Endothelial cell of umbilical vein (primary cell): ENCODE data around the gene PHF2. TPM values are rescaled to one million over a fixed set of nuclear protein-coding genes. Genes with fewer than 3 reads are reported as not detected.

Source experiments
- BruUV-seq: library from RNA; stranded (reverse); fragments of 400-500 nt; replicated peaks from 2 replicates; lab custom pipeline; 2021; lab: Mats Ljungman, UMichigan
- CTCF ChIA-PET: fragments of 300-600, 350-600 bp; sonication (Branson Sonifier 250); formaldehyde crosslinking; loops from one replicate; lab custom pipeline; 2021; ENCODE audit warnings: antibody characterized with exemption, inconsistent platforms; lab: Charles Lee
- POLR2A ChIA-PET: fragments of 300-600, 350-600 bp; sonication (Branson Sonifier 250); formaldehyde crosslinking; loops from one replicate; lab custom pipeline; 2021; ENCODE audit warnings: antibody characterized with exemption, inconsistent platforms; lab: Charles Lee
- DNase-seq: peaks from one replicate; pipeline ENCODE4 v3.0.0-alpha.2; 2011; ENCODE audit warnings: low read depth, low spot score
- FAIRE-seq: peaks from 2 replicates; lab custom pipeline; 2011; peaks lifted over from hg19 to GRCh38; lab: Jason Lieb, UNC
- H2AFZ ChIP-seq: 2 replicates; pipeline ENCODE4 v1.6.0; 2012; ENCODE audit warnings: low read depth, low read length, control low read depth, inconsistent platforms
- H3K27ac ChIP-seq: 2 replicates; pipeline ENCODE4 v1.5.1; 2011; ENCODE audit warnings: low read depth, mild to moderate bottlenecking, control low read depth, low read length, moderate library complexity; ENCODE audit not compliant: insufficient read depth
- H3K27me3 ChIP-seq, 2 experiments: 2 replicates each; pipeline versions ENCODE4 v1.6.0 to v1.6.1; 2011; ENCODE audit warnings: low read length in 2 of 2, mixed read lengths in 1 of 2; ENCODE audit not compliant: control insufficient read depth in 2 of 2, insufficient read depth in 2 of 2
- H3K36me3 ChIP-seq, 2 experiments: 2 replicates in 1 of 2; 3 replicates in 1 of 2; pipeline ENCODE4 v1.5.1; 2011; ENCODE audit warnings: low read length in 2 of 2, mild to moderate bottlenecking in 1 of 2, moderate library complexity in 1 of 2; ENCODE audit not compliant: control insufficient read depth in 2 of 2, insufficient read depth in 2 of 2; ENCODE audit errors: extremely low read depth in 1 of 2
- H3K4me1 ChIP-seq: 3 replicates; pipeline ENCODE4 v1.5.1; 2011; ENCODE audit warnings: mild to moderate bottlenecking, low read length; ENCODE audit not compliant: control insufficient read depth, insufficient read depth; ENCODE audit errors: extremely low read depth
- H3K4me2 ChIP-seq: 2 replicates; pipeline ENCODE4 v1.6.1; 2011; ENCODE audit warnings: low read length, control low read depth, mixed read lengths; ENCODE audit not compliant: insufficient read depth
- H3K4me3 ChIP-seq, 3 experiments: fragments of 200-600 bp in 1 of 3; sonication (generic), shearing (Covaris generic) in 1 of 3; replicated peaks in 1 of 3; 2 replicates each; pipeline ENCODE4 v1.5.1; 2011 to 2016; ENCODE audit warnings: control low read depth in 3 of 3, low read length in 3 of 3, mild to moderate bottlenecking in 2 of 3, inconsistent platforms in 1 of 3, low read depth in 1 of 3, moderate library complexity in 1 of 3; ENCODE audit not compliant: insufficient read depth in 1 of 3
- H3K79me2 ChIP-seq: 2 replicates; pipeline ENCODE4 v1.6.0; 2012; ENCODE audit warnings: low read length, inconsistent platforms; ENCODE audit not compliant: control insufficient read depth, insufficient read depth
- H3K9ac ChIP-seq: replicated peaks from 2 replicates; pipeline ENCODE3; 2011; ENCODE audit warnings: low read length, control low read depth; ENCODE audit not compliant: insufficient read depth; ENCODE audit errors: extremely low read depth
- H3K9me1 ChIP-seq: replicated peaks from 3 replicates; pipeline ENCODE4 v1.6.0; 2011; ENCODE audit warnings: mild to moderate bottlenecking, low read length; ENCODE audit not compliant: control insufficient read depth, insufficient read depth; ENCODE audit errors: extremely low read depth
- H3K9me3 ChIP-seq: replicated peaks from 2 replicates; pipeline ENCODE4 v1.5.1; 2012; ENCODE audit warnings: low read length, inconsistent platforms; ENCODE audit not compliant: control insufficient read depth, insufficient read depth
- H4K20me1 ChIP-seq: replicated peaks from 2 replicates; pipeline ENCODE3; 2011; ENCODE audit warnings: mild to moderate bottlenecking, low read length; ENCODE audit not compliant: control insufficient read depth, insufficient read depth; ENCODE audit errors: extremely low read depth
- EZH2 ChIP-seq: IDR thresholded peaks from 2 replicates; pipeline ENCODE4 v1.6.1; 2012; ENCODE audit warnings: borderline replicate concordance, low read depth, mild to moderate bottlenecking, moderate library complexity, low read length, inconsistent platforms; ENCODE audit not compliant: severe bottlenecking
- FOS ChIP-seq: IDR thresholded peaks from 2 replicates; pipeline ENCODE4 v1.6.1; 2011; ENCODE audit warnings: mild to moderate bottlenecking, low read length, moderate library complexity, borderline replicate concordance; ENCODE audit not compliant: insufficient read depth
- GATA2 ChIP-seq: IDR thresholded peaks from 2 replicates; pipeline ENCODE4 v1.7.0; 2011; ENCODE audit warnings: low read depth, mild to moderate bottlenecking, moderate library complexity, mixed read lengths, low read length; ENCODE audit not compliant: insufficient read length, insufficient read depth
- JUN ChIP-seq: IDR thresholded peaks from 2 replicates; pipeline ENCODE4 v1.6.1; 2011; ENCODE audit warnings: borderline replicate concordance, low read depth; ENCODE audit not compliant: insufficient read length, insufficient read depth
- MYC ChIP-seq: IDR thresholded peaks from one replicate; pipeline ENCODE4 v1.6.1; 2011; ENCODE audit warnings: mild to moderate bottlenecking, low read depth, low read length
- POLR2A ChIP-seq: IDR thresholded peaks from 2 replicates; pipeline ENCODE4 v1.6.1; 2012; ENCODE audit warnings: low read depth, mild to moderate bottlenecking, control low read depth, low read length
- POLR2AphosphoS5 ChIP-seq: IDR thresholded peaks from 2 replicates; pipeline ENCODE4 v1.6.1; 2012; ENCODE audit warnings: low read depth, mild to moderate bottlenecking, control low read depth, low read length, moderate library complexity; ENCODE audit not compliant: insufficient read depth
- dilution Hi-C: fragments of 300-500 bp; cut with MboI; formaldehyde crosslinking; loops from one replicate; pipeline ENCODE4 v1.15.0; 2019; ENCODE audit warnings: low sequenced_read_pairs; ENCODE audit not compliant: extremely low pct_ligation_motif_present
- intact Hi-C: fragments of 100-400 bp; cut with micrococcal nuclease; formaldehyde crosslinking; loops from one replicate; pipeline ENCODE4 v1.10.0; 2022
- polyA plus RNA-seq, 4 experiments: library from polyadenylated mRNA; depleted of rRNA in 3 of 4; stranded (reverse) in 3 of 4; unstranded in 1 of 4; fragments of >200 nt; gene quantifications; 2 replicates each; pipeline versions ENCODE4 v1.2.1 to v1.2.3, GENCODE V29; 2011 to 2012; ENCODE audit warnings: missing spikeins in 1 of 4
- total RNA-seq: library from RNA; stranded (reverse); gene quantifications from 2 replicates; pipeline ENCODE4 v1.2.3, GENCODE V29; 2021
- TF ChIP-seq, protein P1 (sequence below): IDR thresholded peaks from 2 replicates; pipeline ENCODE4 v1.6.1; 2011; ENCODE audit not compliant: insufficient read depth, insufficient read length
- TF ChIP-seq, protein P2 (sequence below), 2 donors: IDR thresholded peaks; 1 replicate in 1 of 2; 2 replicates in 1 of 2; pipeline ENCODE4 v1.5.1; 2011; ENCODE audit warnings: low read length in 2 of 2, mild to moderate bottlenecking in 2 of 2, moderate library complexity in 2 of 2, control low read depth in 1 of 2, inconsistent platforms in 1 of 2, low read depth in 1 of 2; ENCODE audit not compliant: insufficient read depth in 1 of 2; ENCODE audit errors: extremely low read depth in 1 of 2

Gene PHF2
- total and polyA plus RNA-seq, 2 donors (not counting 3 experiments of a cell fraction or from before 2014, with no cell fraction given): 9.8 to 22.5 TPM

DNA sequence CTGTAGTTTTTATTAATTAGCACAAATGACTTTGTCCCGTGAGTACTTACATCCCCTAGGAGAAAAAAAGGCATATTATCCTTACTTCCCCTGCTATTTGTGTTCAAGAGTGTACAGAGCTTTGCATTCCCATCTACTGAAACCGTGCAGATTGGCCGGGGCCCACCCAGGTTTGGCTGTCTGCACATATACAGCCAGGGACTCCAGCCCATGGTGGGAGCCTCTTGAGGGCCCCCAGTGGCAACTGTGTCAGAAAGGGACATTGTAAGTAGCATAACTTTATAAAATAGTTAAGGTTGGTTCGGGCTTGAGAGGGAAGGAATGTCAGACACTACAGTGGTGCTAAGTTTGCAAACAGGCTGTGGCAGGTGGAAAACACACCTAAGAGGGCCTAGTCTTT is 24.7 kb downstream of the PHF2 start:
- no peak overlapping the region for H3K4me3 ChIP-seq
- H3K9me3 ChIP-seq: no peaks in the 10 kb centered on the region
- H3K9me1 ChIP-seq: no peaks in the 10 kb centered on the region
- H2AFZ ChIP-seq: no peak overlapping the region
- H3K4me1 ChIP-seq: no peaks in the 10 kb centered on the region
- no peaks in the 10 kb centered on the region for H3K27me3 ChIP-seq
- TF ChIP-seq EZH2 (no peak), FOS (no peak), POLR2AphosphoS5 (no peak), JUN (no peak), GATA2 (no peak), POLR2A (no peak), MYC (no peak)
- TF ChIP-seq, protein P1, sequence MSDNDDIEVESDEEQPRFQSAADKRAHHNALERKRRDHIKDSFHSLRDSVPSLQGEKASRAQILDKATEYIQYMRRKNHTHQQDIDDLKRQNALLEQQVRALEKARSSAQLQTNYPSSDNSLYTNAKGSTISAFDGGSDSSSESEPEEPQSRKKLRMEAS: no peak
- TF ChIP-seq, protein P2, sequence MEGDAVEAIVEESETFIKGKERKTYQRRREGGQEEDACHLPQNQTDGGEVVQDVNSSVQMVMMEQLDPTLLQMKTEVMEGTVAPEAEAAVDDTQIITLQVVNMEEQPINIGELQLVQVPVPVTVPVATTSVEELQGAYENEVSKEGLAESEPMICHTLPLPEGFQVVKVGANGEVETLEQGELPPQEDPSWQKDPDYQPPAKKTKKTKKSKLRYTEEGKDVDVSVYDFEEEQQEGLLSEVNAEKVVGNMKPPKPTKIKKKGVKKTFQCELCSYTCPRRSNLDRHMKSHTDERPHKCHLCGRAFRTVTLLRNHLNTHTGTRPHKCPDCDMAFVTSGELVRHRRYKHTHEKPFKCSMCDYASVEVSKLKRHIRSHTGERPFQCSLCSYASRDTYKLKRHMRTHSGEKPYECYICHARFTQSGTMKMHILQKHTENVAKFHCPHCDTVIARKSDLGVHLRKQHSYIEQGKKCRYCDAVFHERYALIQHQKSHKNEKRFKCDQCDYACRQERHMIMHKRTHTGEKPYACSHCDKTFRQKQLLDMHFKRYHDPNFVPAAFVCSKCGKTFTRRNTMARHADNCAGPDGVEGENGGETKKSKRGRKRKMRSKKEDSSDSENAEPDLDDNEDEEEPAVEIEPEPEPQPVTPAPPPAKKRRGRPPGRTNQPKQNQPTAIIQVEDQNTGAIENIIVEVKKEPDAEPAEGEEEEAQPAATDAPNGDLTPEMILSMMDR (IDR thresholded peaks at IDR 0.05; ENCODE audit: extremely low read depth in 1 of 2, insufficient read depth in 1 of 2, low read depth in 1 of 2, low read length in 2 of 2): no peak
- H3K27ac ChIP-seq: no peak overlapping the region
- DNase-seq: no peak
- H3K79me2 ChIP-seq: peaks cover 16% of the 10 kb centered on the region
- intact Hi-C loops (no loop called here), dilution Hi-C loops (no loop called here)
- CTCF ChIA-PET: interaction anchor here (1.8 kb wide), 1 partner anchor 35 kb away, joined by 5 read pairs; no protein-coding TSS in a partner anchor
- no peaks in the 10 kb centered on the region for H3K36me3 ChIP-seq
- no peak overlapping the region for H3K4me2 ChIP-seq
- no TSS peak for BruUV-seq
- H4K20me1 ChIP-seq: no peaks in the 10 kb centered on the region
- no peak for FAIRE-seq
- no peak overlapping the region for H3K9ac ChIP-seq
- POLR2A ChIA-PET: no interaction called here
